HG02943 (cell line): Measurements from ENCODE around the gene GABBR1.

Experiments
- ATAC-seq: cut with Tn5 transposase; IDR thresholded peaks from one replicate; pipeline ENCODE4 v1.9.1; 2021; ENCODE audit warnings: mild to moderate bottlenecking, low read depth, moderate library complexity; ENCODE audit not compliant: unreplicated experiment

GABBR1 gene

DNA sequence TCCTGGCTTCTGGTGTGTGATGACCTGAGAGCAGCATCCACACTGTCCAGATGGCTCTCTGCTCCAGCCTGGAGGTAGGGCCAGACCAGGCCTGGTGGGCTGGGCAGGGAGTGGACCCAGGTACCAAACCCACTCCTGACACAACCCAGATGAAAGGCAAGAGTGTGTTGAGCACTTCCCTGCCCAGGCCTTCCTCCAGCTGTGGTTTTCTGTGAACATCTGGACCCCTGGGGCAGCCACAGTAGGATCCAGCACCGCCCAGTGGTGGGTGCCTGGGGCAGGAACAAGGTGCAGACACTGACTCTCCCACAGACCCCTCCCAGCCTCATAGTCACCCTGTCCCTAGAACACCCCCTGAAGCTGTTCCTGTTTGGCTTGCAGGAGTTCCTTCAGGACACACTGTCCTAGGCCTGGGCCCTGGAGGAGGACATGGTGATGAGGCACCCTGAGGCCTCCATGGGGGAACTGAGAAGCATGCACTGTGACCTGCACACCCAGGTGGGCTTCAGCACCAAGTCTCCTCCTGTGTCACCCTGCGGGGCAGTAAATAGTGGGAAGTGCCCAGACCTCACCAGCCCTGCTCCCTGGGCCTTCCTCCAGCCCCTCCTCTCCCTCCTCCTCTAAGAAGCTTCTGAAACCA is 102.2 kb downstream of the GABBR1 start:
- ATAC-seq, result no peak

DNA sequence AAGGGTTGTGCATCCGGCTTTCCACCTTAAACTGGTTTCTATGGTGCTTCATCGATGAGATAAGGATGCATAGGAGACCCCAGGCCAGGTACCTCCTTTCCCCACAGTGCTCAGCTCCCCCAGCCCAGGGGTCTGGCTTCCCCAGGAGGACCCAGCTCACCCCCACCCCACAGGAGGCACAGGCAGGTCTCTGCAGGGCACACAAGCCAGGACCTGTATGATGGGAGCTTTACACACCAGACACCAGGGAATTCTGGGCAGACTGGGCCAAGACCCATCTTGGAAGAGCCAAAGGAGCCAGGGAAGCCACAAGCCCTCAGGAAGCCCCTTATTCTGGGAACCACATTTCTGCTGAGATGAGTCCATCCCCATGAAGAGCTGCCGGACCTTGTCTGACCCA is 103.0 kb downstream of the GABBR1 start:
- no peak for ATAC-seq

DNA sequence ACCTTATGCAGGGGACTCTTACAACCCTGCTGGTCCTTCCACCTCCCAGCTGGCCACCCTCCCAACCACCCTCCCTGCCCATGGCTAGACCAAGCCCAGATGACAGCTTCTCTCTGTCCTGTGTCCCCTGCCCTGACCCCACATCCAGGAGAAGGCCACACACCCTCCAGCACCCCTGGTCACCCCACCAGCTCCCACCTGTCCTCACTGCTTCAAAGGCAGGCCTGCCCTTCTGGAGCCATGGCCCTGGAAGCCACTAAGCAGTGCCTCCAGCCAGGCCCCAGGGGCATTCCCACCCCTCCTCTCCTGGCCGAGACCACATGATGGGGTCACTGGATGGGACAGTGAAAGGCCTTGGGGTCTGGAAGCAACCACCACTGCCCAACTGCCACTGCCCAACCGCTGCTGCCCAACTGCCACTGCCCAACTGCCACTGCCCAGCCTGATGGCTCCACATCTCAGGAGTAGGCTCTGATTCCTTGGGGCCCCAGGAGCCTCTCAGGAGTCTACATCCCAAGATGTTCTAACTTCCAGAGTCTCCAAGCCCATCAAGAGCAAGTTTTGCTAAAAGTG is 103.9 kb downstream of the GABBR1 start:
- no peak for ATAC-seq

DNA sequence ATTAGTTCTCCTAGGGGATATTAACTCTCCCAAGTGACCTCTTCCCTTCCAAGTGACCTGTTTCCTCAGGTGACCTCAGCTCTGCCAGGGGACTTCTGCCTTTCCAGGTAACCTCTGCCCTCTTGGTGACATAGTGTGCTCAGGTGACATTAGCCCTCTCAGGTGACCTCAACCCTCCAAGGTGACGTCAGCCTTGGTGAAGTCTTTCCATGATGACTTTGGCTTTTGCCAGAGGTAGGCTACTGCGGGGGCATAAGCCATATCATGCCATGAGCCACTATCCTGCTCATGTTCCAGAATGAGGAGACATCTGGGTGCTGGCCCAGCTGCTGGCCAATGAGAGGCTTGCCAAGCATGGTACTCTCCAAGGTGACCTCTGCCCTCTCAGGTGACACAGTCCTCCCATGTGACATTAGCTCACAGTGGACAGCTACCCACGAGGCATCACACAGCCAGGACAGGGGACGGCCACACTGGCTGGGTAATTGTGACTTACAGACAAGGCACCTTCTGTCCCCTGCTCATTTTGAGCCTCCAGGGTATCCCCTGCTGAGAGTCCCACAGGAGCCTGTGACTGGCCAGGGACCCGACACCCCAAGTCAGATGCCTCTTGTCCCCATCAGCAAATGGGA is 104.6 kb downstream of the GABBR1 start:
- no peak for ATAC-seq

DNA sequence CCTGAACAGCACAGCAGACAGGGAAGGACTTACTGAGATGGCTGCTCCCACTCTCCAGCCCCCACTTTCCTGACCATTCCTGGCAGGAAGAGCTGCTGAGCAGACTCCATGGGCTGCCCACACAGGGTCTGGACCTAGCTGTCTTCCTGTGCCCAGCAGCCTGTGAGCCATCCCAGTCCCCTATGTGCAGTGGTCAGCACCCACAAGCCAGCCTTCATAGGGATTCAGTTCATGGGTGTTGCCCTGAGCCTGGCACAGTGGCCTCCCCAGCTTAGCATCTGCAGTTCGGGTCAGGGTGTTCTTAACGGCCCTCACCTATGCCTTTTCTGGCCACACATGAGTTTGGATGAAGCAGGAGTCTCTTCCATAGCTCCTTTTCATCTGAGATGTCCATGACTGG is 105.4 kb downstream of the GABBR1 start:
- ATAC-seq, result no peak

DNA sequence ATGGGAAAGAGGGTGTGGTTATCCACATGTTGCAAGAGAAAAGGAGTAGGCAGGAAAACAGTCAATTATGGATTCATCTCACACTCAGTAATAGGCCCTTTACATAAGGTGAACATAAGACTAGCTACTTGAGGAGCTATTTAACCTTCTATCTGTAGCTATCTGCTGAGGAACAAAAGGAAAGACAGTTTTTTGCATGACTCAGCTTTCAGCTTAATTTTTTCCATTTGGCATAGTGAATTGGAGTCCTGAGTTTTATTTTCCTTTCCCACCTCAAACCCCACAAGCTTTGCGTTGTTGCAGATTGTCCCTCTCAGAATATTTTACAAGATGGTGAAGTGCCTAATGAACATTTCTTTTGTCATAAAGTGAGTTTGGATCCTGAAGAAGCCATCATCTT is 105.9 kb downstream of the GABBR1 start:
- ATAC-seq, result no peak

DNA sequence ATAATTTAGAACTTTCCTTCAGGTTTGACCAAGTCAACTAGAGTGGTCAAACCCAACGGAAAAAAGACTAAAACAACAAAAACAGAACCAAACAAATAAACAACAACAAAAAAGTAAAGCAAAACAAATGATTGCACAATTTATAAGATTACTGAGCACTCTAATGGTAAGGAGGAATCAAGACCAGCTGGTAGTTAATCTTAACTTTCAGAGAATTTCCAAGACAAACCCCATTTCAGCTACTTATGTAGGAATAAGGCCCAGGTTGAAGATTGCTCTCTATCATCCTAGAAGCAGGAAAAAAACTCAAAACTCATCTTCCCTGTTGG is 107.7 kb downstream of the GABBR1 start:
- ATAC-seq, result no peak

DNA sequence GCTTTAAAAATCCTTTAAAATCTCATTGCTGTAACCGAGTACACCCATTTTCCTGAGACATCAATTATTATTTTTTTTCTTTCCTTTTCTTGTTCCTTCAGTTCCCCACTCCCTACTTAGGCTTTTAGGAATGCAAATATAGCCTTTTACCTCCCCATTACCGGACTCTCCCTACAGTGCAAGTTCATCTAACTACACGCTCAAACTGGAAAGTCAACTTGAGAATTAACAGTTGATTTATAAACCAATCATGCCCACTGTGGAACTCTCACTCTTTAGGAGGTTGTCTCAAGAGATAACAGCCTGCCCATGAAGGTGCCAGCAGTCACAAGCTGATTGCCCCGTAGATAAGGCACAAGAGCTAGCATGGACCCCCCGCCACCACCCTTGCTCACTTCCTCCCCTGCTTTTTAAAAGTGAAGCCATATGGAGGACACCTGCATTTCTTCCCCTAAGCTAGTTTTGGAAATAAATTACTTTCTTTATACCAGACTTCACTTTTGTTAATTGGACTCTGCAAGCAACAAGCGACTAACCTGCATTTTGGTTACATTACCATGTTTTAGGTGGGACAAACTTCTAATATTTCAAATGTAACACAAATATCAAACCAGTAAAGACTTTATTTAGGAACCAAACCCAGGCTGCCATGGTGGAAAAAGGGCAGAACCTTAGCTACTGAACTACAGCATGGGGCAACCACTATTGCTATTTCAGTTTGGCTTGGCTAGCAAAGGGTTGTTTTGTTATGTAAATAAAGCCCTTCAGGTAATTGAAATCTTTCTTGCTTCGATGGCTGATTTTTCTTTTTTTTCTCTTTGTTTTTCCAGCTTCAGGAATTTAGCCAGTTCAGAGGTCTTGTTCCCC is 108.3 kb downstream of the GABBR1 start:
- no peak for ATAC-seq

DNA sequence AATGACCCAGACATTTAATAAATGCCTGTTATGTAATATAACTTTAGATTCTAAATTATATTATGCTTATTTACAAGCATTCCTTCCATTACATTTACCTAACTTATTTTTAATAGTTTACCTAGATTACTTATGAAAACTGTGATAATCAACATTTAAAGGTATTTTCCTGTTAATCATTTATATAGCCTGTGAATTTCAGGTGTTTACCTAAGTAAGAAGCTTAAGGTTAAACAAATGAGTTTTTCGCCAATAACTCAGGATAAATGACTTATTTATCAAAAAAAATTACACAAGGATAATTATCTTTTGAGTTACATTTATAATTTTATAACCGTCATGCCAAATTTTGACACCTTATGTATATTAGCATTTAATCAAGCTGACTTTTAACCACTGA is 108.9 kb downstream of the GABBR1 start:
- ATAC-seq, result no peak

DNA sequence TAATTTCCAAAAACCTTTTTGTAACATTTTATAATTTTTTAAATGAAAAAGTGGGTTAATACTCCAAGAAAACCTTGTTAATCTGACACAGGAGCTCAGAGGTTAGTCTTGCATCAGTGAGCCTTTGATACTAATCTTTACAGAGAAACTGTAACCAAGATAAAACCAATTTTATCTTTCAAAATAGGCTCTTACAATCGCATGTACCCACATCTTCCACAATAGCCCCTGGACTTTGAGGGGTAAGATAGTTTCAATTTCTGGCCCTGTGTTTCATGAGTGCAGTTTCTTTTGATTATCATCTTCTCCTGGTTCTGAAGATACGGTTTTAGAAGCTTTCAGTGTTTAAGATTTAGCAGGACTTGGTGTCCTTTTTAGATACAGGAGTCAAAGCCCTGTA is 110.8 kb downstream of the GABBR1 start:
- ATAC-seq, result no peak

DNA sequence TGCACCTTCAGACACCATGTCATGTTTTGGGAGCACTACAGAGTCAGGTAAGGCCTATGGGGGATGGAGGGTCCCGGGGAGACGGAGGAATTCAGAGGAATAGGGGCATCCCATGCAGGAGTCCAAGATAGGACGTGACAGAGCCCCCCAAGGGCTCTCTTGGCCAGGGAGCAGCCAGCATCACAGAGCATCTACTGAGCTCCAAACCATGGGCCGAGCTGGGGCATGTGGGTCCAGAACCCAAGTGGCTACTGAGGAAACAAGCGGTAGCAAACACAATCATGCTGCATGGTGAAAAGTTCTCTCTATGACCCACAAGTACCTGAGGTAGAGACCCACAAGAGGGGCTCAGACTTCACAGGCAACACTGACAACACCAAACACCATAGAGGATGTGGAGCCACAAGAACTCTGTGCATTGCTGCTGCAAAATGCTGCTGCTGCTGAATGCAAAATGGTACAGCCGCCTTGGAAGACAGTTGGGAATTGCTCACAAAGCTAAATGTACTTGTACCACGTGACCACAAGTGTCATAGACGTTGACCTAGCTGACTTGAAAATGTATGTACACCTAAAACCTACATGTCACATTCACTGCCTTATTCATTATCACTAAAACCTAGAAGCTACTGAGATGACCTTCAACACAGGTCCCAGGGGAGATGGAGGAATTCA is 111.8 kb downstream of the GABBR1 start:
- ATAC-seq, result no peak

DNA sequence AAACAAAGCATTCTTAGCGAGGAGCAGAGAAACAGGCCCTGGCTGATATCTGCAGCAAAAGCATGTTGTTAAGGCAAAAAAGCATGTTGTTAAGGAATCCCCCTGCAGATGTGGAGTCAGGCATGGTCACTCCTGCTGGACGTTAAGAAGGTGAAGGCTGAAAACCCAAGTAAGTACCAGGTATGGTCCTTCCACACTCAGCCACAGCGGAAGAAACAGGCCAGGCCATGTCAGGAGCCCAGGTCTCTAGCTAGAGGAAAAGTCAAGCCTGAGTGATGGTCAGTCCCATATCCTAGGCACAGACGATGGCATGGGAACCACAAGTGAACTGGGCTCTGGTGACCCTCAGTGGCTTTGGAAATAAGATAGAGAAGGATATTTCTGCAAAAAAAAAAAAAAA is 112.8 kb downstream of the GABBR1 start:
- ATAC-seq, result no peak

DNA sequence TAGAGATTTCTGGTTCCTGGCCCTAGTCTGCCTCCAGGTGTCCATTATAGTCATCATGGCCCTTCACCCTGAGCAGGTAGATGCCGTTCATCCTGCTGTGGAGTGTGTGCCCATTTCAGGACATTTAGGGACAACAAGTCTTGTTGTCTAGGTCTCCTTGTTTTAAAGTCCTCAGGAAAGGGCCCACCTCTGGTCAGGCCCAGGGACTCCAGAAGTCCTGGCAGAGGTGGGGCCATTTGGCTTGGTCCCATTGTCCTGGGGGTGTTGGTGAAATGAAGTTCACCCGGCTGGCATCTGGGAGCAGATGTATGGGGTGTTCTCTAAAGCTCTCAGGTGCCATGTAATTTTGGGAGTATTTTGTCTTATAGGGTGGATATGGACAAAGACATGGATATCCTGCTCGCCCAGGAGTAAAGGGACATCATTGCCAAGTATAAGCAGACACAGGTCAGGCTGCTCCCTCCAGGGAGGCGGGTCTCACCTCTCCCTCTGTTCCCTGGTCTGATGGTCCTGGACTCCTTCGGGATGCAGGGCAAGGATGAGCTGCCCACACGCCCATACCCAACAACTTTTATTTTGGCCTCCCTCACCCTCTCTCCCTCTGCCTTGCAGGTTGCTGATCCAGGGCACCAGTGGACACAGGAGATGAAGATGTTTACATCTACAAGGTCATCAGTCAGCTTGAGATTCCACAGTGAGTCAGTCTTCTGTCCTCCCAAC is 113.5 kb downstream of the GABBR1 start:
- ATAC-seq, result no peak

DNA sequence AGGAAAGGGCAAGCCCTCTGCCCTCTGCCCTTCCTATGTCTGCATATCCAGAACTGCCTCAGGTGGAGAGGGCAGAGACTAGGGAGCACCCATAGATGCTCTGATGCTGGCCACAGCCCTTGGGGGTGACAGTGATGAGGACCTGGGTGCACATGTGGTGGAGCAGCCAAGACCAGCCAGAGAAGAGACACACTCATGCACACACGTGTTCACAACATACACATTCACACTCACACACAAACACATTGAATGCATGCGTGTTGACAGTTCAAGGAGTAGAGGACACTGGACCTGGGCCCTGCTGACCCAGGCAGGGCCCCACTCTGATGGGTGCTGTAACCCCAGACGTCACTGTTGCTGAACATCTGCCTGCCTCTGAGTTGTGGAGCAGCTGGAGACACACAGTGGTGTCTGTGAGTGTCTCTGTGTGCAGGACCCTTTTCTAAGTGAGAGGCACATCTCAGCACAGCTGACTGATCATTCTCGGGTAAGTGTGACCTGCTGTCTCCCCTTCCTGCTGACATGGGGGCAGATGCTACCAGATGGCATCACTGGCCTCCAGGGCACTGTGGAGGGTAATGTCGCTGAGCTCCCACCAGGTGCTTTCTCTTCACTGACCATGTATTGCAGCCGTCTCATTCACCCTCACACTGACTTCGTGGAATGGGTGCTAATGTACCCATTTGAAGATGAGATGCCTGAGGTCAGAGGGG is 115.1 kb downstream of the GABBR1 start:
- no peak for ATAC-seq

DNA sequence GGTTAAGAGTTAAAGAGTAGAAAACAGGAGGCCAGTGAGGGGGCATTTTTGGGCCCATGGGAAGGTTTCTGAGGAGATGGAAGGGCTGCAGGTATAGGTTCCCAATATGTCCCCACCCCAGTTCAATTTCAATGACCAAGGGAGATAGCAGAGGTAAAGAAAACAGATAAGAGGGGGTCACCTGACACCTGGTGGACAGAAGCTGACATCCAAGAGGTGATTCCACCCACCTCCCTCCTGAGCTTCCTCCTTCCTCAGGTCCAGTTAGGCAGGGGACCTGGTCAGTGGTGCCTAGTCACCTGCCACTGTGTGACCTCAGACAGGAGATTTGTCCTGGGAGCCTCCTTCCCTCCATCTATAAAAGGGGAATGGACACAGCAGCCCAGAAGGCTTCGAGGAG is 115.7 kb downstream of the GABBR1 start:
- no peak for ATAC-seq

DNA sequence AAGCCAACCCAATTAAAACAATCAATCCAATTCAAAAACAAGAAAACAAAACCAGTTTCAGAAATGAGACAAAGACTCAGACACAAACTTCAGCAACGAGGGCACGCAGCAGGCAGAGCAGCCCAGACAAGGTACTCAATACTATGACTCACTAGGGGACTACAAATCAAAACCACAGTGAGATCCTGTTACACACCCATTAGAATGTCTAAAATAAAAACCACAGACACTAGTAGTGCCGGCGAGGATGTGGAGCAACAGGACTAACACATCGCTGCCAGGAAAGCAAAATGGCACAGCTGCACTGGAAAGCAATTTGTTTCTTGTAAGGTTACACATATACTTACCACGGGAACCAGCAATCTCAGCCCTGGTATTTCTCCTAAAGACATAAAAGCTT is 116.9 kb downstream of the GABBR1 start:
- ATAC-seq, result no peak

DNA sequence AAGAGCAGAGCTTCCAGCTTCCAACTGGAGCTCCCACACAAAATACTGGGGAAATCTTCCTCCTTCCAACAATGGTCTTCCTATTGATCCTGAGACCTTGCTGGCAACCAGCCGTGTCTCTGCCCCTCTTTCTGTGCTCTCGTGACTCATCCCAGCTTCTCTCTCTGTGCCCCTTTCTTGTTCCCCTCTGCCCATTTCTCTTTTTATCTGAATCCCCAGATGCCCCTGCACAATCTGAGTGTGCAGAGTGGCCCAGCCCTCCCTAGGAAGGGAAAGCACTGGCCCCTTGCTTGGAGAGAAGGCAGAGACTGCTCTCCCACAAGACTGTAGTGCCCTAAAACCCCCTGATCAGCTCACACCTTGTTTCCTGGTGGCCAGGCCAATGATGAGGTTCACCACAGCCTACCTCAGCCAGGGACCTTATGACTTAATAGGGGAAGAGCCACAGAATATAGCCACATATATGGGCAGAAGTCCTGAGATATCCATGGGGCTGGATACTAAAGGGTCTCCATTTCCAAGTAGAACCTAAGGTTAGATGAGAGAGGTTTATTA is 122.2 kb downstream of the GABBR1 start:
- ATAC-seq, result no peak

DNA sequence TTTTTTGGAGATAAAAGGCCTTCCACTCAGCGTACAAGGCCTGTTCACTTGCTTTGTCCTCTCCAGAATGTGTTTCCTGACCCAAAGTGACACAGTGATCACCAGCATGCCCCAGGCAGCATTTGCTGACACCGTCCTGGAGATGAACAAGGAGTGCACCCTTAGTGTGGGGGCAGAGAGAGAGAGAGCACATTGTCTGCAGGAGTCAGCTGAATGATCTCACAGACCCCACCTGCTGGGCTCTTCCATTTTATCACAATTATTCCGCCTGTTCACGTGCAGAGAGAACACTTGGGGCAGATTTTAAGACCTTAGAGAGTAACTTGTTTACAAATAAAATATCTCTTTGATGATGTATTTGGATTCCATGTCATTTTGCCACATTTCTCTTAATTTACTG is 122.8 kb downstream of the GABBR1 start:
- ATAC-seq, result no peak
